Measurements from ENCODE around the gene SYN1.

- TF ChIP-seq CTCF (IDR thresholded peaks at IDR 0.05) (no peak), POLR2A (IDR thresholded peaks at IDR 0.05) (no peak)
These were observed 34.4 kb downstream of the SYN1 start for GRCh38 chrX:47585273-47585672.
